Hepatic stellate cell (primary cell): ENCODE results near the gene FMNL3.
A peak's percentile ranks its signal among the peaks of the same experiment; 100 is the strongest.
"Not testable (repeated sequence)": the region's sequence is repeated elsewhere in the genome, so short reads cannot be mapped to it uniquely, and the experiment has no call there.

Experiments
- DNase-seq: peaks from one replicate; pipeline ENCODE4 v3.0.0; 2011; ENCODE audit warnings: low spot score

Gene FMNL3, protein sequence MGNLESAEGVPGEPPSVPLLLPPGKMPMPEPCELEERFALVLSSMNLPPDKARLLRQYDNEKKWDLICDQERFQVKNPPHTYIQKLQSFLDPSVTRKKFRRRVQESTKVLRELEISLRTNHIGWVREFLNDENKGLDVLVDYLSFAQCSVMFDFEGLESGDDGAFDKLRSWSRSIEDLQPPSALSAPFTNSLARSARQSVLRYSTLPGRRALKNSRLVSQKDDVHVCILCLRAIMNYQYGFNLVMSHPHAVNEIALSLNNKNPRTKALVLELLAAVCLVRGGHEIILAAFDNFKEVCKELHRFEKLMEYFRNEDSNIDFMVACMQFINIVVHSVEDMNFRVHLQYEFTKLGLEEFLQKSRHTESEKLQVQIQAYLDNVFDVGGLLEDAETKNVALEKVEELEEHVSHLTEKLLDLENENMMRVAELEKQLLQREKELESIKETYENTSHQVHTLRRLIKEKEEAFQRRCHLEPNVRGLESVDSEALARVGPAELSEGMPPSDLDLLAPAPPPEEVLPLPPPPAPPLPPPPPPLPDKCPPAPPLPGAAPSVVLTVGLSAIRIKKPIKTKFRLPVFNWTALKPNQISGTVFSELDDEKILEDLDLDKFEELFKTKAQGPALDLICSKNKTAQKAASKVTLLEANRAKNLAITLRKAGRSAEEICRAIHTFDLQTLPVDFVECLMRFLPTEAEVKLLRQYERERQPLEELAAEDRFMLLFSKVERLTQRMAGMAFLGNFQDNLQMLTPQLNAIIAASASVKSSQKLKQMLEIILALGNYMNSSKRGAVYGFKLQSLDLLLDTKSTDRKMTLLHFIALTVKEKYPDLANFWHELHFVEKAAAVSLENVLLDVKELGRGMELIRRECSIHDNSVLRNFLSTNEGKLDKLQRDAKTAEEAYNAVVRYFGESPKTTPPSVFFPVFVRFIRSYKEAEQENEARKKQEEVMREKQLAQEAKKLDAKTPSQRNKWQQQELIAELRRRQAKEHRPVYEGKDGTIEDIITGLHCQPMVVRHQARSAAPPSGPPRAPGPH

DNA sequence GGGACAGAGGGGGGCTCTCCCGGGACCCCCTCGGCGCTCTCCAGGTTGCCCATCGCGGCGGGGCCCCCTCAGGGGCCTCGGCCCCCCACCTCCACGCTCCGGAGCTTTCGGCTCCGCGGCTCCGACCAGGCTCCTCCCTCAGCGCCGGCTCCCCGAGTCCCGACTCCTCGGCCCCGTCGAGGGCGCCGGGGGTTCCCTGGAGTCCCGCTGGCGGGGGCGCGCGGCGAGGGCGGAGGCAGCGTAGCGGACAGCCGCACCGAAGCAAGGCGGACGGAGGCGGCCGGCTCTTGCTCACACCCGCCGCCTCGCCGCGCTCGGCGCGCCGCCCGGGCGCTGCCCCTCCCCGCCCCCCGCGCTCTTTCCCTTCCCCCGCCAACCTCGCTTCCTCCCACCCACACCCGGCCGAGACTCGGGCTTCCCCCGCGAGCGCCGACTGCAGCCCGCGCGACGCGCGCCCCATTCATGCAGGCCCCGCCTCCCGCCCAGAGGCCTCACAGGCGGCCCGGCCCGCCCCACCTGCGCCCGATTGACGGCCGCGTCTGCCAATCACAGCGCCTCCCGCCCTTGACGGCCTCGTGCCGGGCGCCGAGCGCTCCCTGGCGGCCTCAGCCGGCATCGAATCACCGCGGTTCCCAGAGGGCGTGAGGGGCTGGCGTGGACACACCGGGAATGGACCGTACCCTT is at the start of gene FMNL3:
TSS of gene FMNL3 (minus strand) at position 278 of the 684 bp plus-strand sequence. CDS start at position 53, 225 bp downstream.
- DNase-seq: peak; percentile 97

DNA sequence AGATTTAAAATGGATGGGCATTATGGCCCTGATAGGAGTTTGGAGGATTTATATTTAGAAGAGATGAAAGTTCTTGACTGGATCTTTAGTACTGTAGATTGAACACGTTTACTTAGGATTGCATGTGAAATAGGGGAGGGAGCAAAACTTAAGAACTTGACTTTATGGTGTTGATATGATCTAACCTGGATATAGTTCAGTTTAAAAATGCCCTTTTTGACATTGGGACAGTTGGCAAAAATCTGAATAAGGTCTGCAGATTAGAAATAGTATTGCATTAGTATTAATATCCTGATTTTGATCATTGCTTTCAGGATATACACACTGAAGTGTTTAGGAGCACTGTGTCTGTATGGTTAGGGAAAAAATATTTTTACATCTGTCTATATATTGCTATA is 43.8 kb upstream of the FMNL3 start:
- DNase-seq: no peak

DNA sequence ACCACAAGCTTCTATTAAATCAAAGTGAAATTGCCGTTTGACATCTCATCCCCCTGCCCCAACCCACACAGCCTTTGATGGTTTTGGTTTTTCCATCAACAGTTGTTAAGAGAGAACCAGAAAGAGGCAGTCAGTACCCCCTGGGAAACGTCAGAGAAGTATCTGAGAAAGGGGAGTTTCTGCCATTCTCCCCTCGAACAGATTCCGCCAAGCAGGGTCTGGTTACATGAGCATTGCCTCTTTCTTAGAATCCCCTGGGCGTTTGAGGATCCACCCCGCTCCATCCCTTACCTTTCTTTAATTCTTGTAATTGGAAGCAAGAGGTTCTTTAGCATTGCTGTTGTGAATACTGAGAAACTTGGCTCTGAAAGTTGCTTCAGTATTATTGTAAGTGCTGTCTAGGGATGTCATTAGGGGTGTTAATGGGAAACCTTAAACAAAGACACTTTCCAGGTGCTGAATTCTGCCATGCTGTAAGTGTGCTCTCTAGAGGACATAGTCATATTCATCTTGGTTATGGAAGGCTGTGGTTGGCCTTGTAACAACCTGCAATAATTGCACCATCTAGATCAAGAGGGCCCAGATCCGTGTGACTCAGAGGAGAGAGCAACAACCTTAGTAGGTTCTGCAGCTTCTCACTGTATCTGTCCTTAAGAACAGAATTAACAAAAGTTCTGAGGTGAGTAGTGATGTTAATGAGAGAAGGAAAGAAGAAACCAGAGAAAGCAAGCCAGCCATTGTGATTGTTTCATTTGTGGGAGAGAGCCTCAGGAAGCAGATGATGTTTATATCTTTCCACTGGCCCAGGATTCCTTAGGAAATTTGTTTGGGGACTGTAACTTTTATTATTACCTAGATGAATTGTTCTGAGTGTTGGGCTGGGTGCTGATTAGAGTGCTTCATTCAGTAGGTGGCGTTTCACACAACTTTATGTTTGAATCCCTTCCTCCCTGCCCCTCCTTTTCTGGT is 43.1 kb upstream of the FMNL3 start:
- DNase-seq: no peak

DNA sequence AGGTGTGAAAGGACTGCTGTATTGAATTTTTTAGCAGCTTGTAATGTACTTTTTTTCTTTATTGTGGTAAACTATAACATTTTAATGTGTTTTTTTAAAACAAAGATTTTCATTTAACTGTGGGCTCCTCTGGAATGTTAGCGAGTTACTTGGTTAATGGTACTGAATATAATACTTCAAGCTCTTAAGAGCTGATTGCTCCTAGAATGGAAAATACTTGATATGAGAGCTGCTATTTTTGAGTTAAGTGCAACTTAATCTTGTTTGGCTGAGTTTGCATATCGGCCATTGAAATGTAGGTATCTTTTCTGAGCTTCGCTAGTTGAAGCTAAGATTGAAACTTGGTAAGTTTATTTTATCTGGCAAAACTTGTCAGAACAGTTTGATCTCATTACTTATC is 41.6 kb upstream of the FMNL3 start:
- no peak for DNase-seq

DNA sequence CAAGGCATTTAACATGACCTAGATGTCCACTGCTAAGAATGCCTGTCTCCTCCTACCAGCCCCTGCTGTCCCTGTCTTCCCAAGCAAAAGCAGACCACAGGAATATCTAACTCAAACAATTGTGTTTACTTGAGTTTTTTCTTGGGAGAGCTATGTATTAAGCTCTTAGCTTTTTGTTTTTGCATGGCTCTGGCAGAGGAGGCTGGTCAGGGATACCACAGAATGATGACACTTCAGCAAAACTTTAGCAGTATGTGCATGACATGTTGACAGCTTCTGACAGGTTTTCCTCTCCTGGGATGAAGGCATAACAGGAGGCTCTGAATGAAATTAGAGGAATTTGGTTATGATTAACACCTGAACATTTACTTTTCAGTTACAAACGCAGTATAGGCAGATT is 41.1 kb upstream of the FMNL3 start:
- DNase-seq: no peak

DNA sequence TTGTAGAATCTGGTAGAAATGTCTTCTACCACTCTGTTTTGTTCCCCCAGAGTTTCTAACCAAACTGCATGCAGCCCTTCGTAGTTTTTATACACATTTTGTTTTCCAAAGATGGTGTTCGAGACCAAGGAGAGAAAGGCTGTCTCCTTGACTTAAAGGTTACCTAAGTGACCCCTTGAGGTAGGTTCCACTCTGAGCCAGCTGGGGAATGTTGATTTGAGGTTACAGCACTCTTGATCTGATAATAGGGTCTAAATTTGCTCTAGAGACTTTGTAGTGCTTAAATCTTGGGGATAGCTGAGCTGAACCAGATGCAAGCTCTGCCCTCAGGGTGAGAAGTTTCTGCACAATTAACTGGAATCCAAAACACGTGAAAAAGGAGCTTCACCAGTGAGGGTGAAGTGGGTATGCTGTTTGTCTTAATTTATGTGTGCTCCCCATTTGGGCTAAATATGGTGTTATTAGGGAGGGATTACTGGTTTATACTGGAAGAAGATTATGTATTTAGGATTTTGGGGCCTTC is 37.2 kb upstream of the FMNL3 start:
- DNase-seq: no peak

DNA sequence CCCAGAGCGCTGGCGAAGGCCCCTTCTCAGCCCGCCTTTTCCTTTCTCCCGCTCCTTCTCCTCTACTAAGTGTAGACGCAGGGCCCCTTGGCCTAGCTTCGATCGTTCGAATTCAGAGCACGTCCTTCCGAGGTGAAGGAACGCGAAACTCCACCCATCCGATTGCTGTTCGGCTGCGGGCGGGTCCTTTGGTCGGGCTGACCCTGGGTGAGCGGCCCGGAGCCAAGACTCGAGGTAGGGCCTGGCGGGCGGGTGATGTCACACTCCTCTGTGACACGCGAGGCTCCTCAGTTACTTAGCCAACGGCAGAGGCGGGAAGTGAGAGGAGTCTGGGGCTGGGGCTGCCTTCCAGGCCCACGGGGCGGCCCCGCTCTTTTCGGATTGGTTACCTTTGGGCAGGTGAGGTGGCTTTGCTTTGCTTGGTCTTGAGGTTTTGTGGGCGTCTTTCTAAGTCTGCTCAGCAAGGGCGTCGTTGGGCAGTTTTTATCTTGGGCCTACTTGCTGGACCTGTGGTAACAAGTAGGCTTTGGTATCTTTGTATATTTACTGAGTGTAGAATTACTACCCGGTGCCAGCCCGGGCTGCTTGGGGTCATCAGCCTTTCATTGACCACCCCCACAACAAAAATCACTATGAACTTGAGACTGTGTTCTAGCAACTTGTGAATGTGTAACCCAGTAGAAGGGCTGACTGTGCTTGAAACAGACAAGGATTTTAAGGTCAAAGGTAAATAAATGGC is 34.8 kb upstream of the FMNL3 start:
- DNase-seq: peak; percentile 76

DNA sequence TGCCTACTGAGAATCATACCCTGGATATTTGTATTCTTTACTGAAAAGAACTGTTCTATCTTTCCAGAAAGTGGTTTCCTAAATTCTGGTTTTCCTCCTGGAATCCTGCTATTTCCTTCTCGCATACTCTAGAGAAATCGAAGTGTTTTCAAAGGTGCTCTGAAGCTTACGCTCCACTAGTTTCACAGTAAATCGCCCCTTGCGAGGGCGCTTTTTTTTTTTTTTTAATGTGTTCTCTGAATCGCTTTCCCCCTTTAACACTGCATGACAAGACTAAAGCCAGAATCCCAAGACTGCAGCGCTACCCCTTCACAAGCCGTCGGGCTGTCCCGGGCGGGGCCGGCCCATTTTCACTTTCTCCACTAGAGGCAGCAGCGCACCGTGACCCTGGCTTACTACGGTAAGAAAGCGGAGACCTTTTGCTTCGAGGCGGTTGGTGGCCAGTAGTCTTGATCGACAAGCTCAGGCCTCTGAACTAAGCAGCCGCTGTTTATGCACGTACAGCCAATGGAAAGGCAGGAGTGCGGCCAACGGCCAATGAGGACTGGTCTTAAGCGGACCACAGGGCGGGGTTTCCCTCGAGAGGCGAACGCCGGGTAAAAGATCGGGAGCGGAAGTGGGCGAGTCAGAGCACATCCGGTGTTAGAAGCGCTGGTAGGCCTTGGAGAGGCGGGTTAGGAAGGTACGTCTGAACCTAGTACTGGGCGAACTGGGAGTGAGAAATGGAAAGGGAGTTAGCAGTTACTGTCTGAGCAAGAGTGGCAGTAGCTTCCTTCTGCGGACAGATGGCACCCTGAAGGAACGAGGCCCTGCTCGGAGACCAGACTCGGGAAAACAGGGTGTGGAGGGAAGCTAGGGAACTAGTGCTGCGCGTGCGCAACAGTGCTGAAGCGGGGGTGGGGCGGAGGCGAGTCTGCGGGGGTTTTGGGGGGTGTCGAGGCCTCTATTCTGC is 34.0 kb upstream of the FMNL3 start, which contains the start of gene TMBIM6:
TSS of gene TMBIM6 (plus strand) at position 628 of the 952 bp plus-strand sequence. CDS start 10,937 bp downstream, outside the sequence.
- peak; percentile 96 for DNase-seq

DNA sequence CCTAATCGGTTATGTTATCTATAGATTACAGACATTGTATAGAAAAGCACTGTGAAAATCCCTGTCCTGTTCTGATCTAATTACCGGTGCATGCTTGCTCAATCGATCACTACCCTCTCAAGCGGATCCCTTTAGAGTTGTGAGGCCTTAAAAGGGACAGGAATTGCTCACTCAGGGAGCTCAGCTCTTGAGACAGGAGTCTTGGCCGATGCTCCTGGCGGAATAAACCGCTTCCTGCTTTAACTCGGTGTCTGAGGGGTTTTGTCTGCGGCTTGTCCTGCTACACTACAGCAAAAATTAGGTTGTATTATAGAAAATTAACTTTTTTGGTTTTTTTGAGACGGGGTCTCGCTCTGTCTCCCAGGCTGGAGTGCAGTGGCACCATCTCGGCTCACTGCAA is 33.1 kb upstream of the FMNL3 start:
- not testable (repeated sequence) for DNase-seq

DNA sequence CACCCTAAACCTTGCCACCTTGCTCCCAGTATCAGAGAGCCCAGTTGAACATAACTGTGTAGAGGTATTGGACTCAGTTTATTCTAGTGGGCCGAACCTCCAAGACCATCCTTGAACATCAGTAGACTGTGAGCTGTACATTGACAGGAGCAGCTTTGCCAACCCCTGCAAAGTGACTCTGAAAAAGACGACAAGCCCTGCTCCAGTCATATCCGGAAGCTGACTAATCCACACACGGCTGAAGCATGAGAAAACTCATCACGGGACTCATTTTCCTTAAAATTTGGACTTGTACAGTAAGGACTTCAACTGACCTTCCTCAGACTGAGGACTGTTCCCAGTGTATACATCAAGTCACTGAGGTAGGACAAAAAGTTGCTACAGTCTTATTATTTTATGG is 31.5 kb upstream of the FMNL3 start:
- DNase-seq: not testable (repeated sequence)

DNA sequence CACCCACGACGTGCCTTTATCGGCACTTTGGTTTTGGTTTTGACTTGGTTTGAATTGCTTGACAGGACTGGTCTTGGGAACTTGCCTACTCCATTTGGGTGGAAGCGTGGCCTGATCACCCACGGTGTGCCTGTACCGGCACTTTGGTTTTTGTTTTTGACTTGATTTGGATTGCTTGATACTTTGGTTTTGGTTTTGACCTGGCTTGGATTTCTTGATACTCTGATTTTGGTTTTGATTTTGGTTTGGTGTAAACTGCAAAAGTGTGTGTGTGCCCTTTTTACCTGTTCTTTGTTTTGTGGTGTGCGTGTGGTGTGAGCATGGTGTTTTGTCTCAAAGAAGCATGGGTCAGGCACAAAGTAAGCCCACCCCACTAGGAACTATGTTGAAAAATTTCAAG is 27.7 kb upstream of the FMNL3 start:
- DNase-seq: not testable (repeated sequence)

DNA sequence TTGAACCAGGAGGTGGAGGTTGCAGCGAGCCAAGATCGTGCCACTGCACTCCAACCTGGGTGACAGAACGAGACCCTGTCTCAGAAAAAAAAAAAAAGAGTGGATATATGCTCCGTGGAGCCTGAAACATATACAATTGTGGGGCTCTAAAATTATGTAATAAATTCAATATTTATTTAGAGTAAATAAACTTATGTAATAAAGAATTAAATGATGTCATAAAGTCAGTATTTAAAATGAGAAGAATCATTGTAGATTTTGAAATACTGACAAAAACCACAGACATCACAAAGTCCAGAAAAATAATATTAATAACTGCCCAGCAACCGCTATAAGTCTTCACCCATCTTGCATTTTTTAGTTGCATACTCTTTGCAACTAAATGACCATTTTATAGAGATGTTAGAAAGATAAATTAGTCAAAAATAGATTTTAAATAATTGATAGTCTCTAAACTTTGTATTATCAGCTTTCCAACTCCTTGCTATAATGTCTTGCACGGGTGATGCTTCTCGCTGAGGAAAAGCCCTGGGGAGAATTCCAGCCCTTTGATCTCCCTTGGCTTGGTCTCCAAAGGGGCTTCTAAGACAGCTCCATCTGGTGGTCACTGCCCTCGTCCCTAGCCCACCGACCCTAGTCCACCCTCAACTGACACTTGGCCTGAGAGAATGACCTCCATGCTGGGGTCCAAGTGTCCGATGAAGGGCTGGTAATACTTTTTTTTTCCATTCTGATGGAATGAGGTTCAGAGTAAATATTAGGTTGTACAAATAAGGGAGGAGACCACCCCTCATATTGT is 26.2 kb upstream of the FMNL3 start:
- no peak for DNase-seq

DNA sequence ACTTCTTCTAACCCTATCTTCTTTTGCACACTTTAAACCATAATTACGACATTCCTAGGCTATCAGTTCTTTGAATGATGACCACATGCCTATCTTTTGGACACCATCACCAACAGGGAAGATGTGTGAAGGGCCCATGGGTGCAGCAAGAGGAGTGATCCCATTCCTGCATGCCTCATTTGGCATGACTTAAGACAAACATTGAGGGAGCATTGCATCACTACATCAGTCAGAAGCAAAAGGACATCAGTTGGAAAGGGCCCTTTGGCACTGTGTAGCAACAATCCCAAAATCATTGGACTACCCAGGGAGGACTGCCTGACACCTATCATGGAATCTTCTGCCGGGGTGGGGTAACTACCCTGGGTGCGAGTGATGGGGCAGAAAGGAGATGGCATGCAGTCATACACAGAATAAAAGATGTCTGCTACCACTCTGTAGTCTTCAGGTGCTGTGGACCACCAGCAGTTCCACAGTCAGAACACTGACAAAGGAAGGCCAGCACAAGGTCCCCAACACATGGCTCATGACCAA is 23.4 kb upstream of the FMNL3 start:
- DNase-seq: no peak

DNA sequence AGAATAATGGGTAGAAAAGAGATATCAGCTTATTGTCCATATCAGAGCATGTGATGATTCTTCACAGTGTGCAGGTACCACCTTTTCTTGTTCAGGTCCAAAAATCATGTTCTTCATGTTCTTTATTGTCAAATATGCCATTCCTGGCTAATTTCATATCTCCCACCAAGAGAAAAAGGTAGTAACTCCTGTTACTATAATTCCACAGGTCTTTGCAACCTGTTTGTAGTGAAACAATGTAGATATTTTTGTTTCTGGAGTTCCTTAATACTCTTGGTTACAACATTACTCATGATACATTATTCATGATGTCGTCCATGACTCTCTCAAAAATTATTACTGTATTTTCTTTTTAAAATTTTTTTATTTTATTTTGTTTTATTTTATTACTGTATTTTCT is 22.8 kb upstream of the FMNL3 start:
- DNase-seq: no peak

DNA sequence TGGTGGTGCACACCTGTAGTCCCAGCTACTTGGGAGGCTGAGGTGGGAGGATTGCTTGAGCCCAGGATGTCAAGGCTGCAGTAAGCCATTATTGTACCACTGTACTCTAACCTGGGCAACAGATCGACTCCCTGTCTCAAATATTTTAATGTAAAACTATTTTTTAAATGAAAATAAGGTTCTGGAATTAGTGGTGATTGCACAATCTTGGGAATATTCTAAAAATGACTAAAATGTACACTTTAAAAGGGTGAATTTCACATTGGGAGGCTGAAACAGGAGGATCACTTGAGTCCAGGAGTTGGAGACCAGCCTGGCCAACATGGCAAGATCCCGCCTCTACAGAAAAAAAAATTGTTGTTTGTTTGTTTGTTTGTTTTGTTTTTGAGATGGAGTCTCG is 21.2 kb upstream of the FMNL3 start:
- DNase-seq: no peak

DNA sequence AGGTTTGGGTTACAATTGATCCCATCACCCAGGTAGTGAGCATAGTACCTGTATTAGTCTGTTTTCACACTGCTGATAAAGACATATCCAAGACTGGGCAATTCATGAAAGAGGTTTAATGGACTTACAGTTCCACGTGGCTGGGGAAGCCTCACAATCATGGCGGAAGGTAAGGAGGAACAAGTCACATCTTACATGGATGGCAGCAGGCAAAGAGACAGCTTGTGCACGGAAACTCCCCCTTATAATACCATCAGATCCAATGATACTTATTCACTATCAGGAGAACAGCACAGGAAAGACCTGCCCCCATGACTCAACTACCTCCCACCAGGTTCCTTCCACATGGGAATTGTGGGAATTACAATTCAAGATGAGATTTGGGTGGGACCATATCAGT is 14.2 kb upstream of the FMNL3 start:
- DNase-seq: not testable (repeated sequence)

DNA sequence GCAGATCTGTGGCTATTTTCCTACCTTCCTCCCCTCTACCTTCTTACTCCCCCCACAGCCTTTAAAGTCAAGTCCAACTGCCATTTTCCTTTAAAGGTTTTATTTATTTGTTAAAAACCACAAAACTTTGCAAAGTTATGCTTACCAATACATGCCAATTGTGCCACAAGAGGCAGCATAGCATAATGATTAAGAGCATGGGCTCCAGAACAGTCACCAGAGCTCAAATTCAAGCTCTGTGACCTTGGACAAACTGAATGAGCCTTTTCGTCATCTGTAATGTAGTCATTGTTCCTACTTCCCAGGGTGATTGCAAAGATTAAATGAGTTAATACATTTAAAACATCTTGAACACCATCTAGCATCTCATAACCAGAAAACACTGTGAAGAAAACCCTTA is 13.0 kb upstream of the FMNL3 start:
- no peak for DNase-seq

DNA sequence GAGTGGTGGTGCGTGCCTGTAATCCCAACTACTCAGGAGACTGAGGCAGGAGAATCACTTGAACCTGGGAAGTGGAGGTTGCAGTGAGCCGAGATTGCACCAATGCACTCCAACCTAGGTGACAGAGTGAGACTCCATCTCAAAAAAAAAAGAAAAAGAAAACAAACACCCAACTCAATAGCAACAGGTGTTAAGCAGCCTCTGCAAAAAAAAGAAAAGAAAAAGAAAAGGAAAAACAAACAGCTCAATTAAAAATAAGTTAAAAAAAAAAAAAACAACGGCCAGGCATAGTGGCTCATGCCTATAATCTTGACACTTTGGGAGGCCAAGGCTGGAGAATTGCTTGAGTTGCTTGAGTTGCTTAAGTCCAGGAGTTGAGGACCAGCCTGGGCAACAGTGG is 10.6 kb upstream of the FMNL3 start:
- DNase-seq: not testable (repeated sequence)
